Astrocyte of the cerebellum (primary cell): ENCODE data around the gene CREB5.

ENCODE experiments used
- DNase-seq: peaks from one replicate; pipeline ENCODE4 v3.0.0-alpha.2; 2011; ENCODE audit warnings: low read depth
- H3K4me3 ChIP-seq: 2 replicates; pipeline ENCODE4 v1.5.1; 2011; ENCODE audit warnings: mild to moderate bottlenecking, low read depth, low read length, moderate library complexity
- in situ Hi-C: cut with HindIII; loops from 2 replicates; pipeline ENCODE4 v1.10.0; 2017; ENCODE audit warnings: low sequenced_read_pairs
- TF ChIP-seq, protein P1 (sequence below): IDR thresholded peaks from 2 replicates; pipeline ENCODE4 v1.5.1; 2012; ENCODE audit warnings: low read length, low read depth, moderate library complexity, mild to moderate bottlenecking; ENCODE audit errors: missing control alignments

The CREB5 gene

GRCh38 chr7:28837216-28837615 is 424.9 kb downstream of the CREB5 start:
- TF ChIP-seq, protein P1, sequence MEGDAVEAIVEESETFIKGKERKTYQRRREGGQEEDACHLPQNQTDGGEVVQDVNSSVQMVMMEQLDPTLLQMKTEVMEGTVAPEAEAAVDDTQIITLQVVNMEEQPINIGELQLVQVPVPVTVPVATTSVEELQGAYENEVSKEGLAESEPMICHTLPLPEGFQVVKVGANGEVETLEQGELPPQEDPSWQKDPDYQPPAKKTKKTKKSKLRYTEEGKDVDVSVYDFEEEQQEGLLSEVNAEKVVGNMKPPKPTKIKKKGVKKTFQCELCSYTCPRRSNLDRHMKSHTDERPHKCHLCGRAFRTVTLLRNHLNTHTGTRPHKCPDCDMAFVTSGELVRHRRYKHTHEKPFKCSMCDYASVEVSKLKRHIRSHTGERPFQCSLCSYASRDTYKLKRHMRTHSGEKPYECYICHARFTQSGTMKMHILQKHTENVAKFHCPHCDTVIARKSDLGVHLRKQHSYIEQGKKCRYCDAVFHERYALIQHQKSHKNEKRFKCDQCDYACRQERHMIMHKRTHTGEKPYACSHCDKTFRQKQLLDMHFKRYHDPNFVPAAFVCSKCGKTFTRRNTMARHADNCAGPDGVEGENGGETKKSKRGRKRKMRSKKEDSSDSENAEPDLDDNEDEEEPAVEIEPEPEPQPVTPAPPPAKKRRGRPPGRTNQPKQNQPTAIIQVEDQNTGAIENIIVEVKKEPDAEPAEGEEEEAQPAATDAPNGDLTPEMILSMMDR, result no peak
- in situ Hi-C loops, result no loop called here
- DNase-seq, result no peak
- H3K4me3 ChIP-seq, result no peak overlapping the region

GRCh38 chr7:28840592-28840995 is 428.3 kb downstream of the CREB5 start:
- no peak overlapping the region for H3K4me3 ChIP-seq
- no peak for DNase-seq
- TF ChIP-seq, protein P1, result peak; percentile 57
- in situ Hi-C loops, result no loop called here

DNA sequence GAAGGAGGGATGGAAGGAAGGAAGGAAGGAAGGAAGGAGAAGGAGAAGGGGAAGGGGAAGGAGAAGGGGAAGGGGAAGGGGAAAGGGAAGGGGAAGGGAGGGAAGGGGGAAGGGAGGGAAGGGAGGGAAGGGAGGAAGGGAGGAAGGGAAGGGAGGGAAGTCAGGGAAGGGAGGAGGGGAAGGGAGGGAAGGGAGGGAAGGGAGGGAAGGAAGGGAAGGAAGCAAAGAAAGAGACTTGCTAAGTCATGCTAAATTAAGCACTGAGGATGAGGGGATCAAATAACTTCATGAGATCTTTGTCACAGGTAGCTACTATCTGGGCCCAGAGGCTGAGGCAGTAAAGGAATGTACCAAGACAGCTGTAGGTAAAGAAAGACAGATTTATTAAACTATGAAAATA is 429.4 kb downstream of the CREB5 start:
- in situ Hi-C loops, result no loop called here
- no peak for DNase-seq
- TF ChIP-seq, protein P1, result no peak
- H3K4me3 ChIP-seq, result no peak overlapping the region

DNA sequence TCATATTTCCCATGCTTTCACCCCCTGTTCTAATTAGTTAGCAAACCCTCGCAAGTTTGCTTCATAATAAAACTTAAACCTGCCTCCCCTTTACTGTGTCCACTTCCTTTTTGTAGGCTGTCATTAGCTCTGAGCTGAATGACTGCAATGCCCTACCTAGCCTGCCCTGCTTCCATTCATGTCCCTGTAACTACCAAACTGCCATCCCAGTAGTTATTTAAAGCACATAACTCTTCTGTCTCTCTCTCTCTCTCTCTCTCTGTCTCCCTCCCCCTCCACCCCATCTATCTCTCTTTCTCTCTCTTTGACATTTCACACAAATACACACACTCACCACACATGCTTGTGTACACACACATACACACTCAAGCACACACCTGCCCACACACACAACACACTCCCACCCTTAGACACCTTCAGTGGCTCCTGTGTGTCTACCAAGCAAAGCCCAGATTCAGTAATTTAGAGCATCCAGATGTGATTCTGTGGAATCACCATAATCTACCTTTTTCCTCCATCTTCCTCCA is 430.5 kb downstream of the CREB5 start:
- TF ChIP-seq, protein P1, result no peak
- in situ Hi-C loops, result no loop called here
- DNase-seq, result no peak
- no peak overlapping the region for H3K4me3 ChIP-seq

GRCh38 chr7:28845106-28845505 is 432.8 kb downstream of the CREB5 start:
- no peak overlapping the region for H3K4me3 ChIP-seq
- TF ChIP-seq, protein P1, result no peak
- in situ Hi-C loops, result no loop called here
- no peak for DNase-seq

- in situ Hi-C loops, result no loop called here
- TF ChIP-seq, protein P1, result no peak
- DNase-seq, result no peak
- H3K4me3 ChIP-seq, result no peak overlapping the region
Observed at GRCh38 chr7:28847176-28847575, 434.9 kb downstream of the CREB5 start.

DNA sequence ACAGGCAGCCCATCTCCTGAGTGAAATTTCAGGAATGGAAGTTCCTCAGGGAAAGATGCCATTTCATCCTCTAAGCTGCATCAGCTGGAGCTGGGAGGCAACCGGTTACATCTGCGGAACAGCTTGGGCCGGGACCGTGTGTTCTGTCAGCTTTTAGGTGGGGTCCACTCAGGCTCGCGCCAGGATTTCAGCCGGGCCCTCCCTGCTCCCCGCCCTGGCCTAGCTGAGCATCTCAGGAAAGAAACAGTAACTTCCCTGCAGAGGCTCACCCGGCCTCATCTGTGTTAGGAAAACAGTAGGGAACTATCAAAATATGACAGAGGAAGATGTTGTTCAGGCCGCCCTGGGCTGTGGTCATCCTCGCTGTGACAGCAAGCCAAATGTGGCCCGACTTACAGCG is 435.4 kb downstream of the CREB5 start:
- no peak for DNase-seq
- in situ Hi-C loops, result no loop called here
- H3K4me3 ChIP-seq, result no peak overlapping the region
- TF ChIP-seq, protein P1, result no peak
